Endothelial cell of umbilical vein (primary cell): ENCODE measurements around the gene PERM1. TPM values are rescaled to one million over a fixed set of nuclear protein-coding genes. Genes with fewer than 3 reads are reported as not detected.

Source experiments
- BruUV-seq: library from RNA; stranded (reverse); fragments of 400-500 nt; replicated peaks from 2 replicates; lab custom pipeline; 2021; lab: Mats Ljungman, UMichigan
- CTCF ChIA-PET: fragments of 300-600, 350-600 bp; sonication (Branson Sonifier 250); formaldehyde crosslinking; loops from one replicate; lab custom pipeline; 2021; ENCODE audit warnings: antibody characterized with exemption, inconsistent platforms; lab: Charles Lee
- POLR2A ChIA-PET: fragments of 300-600, 350-600 bp; sonication (Branson Sonifier 250); formaldehyde crosslinking; loops from one replicate; lab custom pipeline; 2021; ENCODE audit warnings: antibody characterized with exemption, inconsistent platforms; lab: Charles Lee
- DNase-seq: peaks from one replicate; pipeline ENCODE4 v3.0.0-alpha.2; 2011; ENCODE audit warnings: low read depth, low spot score
- FAIRE-seq: peaks from 2 replicates; lab custom pipeline; 2011; peaks lifted over from hg19 to GRCh38; lab: Jason Lieb, UNC
- H2AFZ ChIP-seq: 2 replicates; pipeline ENCODE4 v1.6.0; 2012; ENCODE audit warnings: low read depth, low read length, control low read depth, inconsistent platforms
- H3K27ac ChIP-seq: 2 replicates; pipeline ENCODE4 v1.5.1; 2011; ENCODE audit warnings: low read depth, mild to moderate bottlenecking, control low read depth, low read length, moderate library complexity; ENCODE audit not compliant: insufficient read depth
- H3K27me3 ChIP-seq, 2 experiments: 2 replicates each; pipeline versions ENCODE4 v1.6.0 to v1.6.1; 2011; ENCODE audit warnings: low read length in 2 of 2, mixed read lengths in 1 of 2; ENCODE audit not compliant: control insufficient read depth in 2 of 2, insufficient read depth in 2 of 2
- H3K36me3 ChIP-seq, 2 experiments: 2 replicates in 1 of 2; 3 replicates in 1 of 2; pipeline ENCODE4 v1.5.1; 2011; ENCODE audit warnings: low read length in 2 of 2, mild to moderate bottlenecking in 1 of 2, moderate library complexity in 1 of 2; ENCODE audit not compliant: control insufficient read depth in 2 of 2, insufficient read depth in 2 of 2; ENCODE audit errors: extremely low read depth in 1 of 2
- H3K4me1 ChIP-seq: 3 replicates; pipeline ENCODE4 v1.5.1; 2011; ENCODE audit warnings: mild to moderate bottlenecking, low read length; ENCODE audit not compliant: control insufficient read depth, insufficient read depth; ENCODE audit errors: extremely low read depth
- H3K4me2 ChIP-seq: 2 replicates; pipeline ENCODE4 v1.6.1; 2011; ENCODE audit warnings: low read length, control low read depth, mixed read lengths; ENCODE audit not compliant: insufficient read depth
- H3K4me3 ChIP-seq, 3 experiments: fragments of 200-600 bp in 1 of 3; sonication (generic), shearing (Covaris generic) in 1 of 3; replicated peaks in 1 of 3; 2 replicates each; pipeline ENCODE4 v1.5.1; 2011 to 2016; ENCODE audit warnings: control low read depth in 3 of 3, low read length in 3 of 3, mild to moderate bottlenecking in 2 of 3, inconsistent platforms in 1 of 3, low read depth in 1 of 3, moderate library complexity in 1 of 3; ENCODE audit not compliant: insufficient read depth in 1 of 3
- H3K79me2 ChIP-seq: 2 replicates; pipeline ENCODE4 v1.6.0; 2012; ENCODE audit warnings: low read length, inconsistent platforms; ENCODE audit not compliant: control insufficient read depth, insufficient read depth
- H3K9ac ChIP-seq: replicated peaks from 2 replicates; pipeline ENCODE3; 2011; ENCODE audit warnings: low read length, control low read depth; ENCODE audit not compliant: insufficient read depth; ENCODE audit errors: extremely low read depth
- H3K9me1 ChIP-seq: replicated peaks from 3 replicates; pipeline ENCODE4 v1.6.0; 2011; ENCODE audit warnings: mild to moderate bottlenecking, low read length; ENCODE audit not compliant: control insufficient read depth, insufficient read depth; ENCODE audit errors: extremely low read depth
- H3K9me3 ChIP-seq: replicated peaks from 2 replicates; pipeline ENCODE4 v1.5.1; 2012; ENCODE audit warnings: low read length, inconsistent platforms; ENCODE audit not compliant: control insufficient read depth, insufficient read depth
- H4K20me1 ChIP-seq: replicated peaks from 2 replicates; pipeline ENCODE3; 2011; ENCODE audit warnings: mild to moderate bottlenecking, low read length; ENCODE audit not compliant: control insufficient read depth, insufficient read depth; ENCODE audit errors: extremely low read depth
- CTCF ChIP-seq, 2 donors: IDR thresholded peaks; 1 replicate in 1 of 2; 2 replicates in 1 of 2; pipeline ENCODE4 v1.5.1; 2011; ENCODE audit warnings: low read length in 2 of 2, mild to moderate bottlenecking in 2 of 2, moderate library complexity in 2 of 2, control low read depth in 1 of 2, inconsistent platforms in 1 of 2, low read depth in 1 of 2; ENCODE audit not compliant: insufficient read depth in 1 of 2; ENCODE audit errors: extremely low read depth in 1 of 2
- EZH2 ChIP-seq: IDR thresholded peaks from 2 replicates; pipeline ENCODE4 v1.6.1; 2012; ENCODE audit warnings: borderline replicate concordance, low read depth, mild to moderate bottlenecking, moderate library complexity, low read length, inconsistent platforms; ENCODE audit not compliant: severe bottlenecking
- FOS ChIP-seq: IDR thresholded peaks from 2 replicates; pipeline ENCODE4 v1.6.1; 2011; ENCODE audit warnings: mild to moderate bottlenecking, low read length, moderate library complexity, borderline replicate concordance; ENCODE audit not compliant: insufficient read depth
- GATA2 ChIP-seq: IDR thresholded peaks from 2 replicates; pipeline ENCODE4 v1.7.0; 2011; ENCODE audit warnings: low read depth, mild to moderate bottlenecking, moderate library complexity, mixed read lengths, low read length; ENCODE audit not compliant: insufficient read length, insufficient read depth
- JUN ChIP-seq: IDR thresholded peaks from 2 replicates; pipeline ENCODE4 v1.6.1; 2011; ENCODE audit warnings: borderline replicate concordance, low read depth; ENCODE audit not compliant: insufficient read length, insufficient read depth
- MAX ChIP-seq: IDR thresholded peaks from 2 replicates; pipeline ENCODE4 v1.6.1; 2011; ENCODE audit not compliant: insufficient read depth, insufficient read length
- MYC ChIP-seq: IDR thresholded peaks from one replicate; pipeline ENCODE4 v1.6.1; 2011; ENCODE audit warnings: mild to moderate bottlenecking, low read depth, low read length
- POLR2A ChIP-seq: IDR thresholded peaks from 2 replicates; pipeline ENCODE4 v1.6.1; 2012; ENCODE audit warnings: low read depth, mild to moderate bottlenecking, control low read depth, low read length
- POLR2AphosphoS5 ChIP-seq: IDR thresholded peaks from 2 replicates; pipeline ENCODE4 v1.6.1; 2012; ENCODE audit warnings: low read depth, mild to moderate bottlenecking, control low read depth, low read length, moderate library complexity; ENCODE audit not compliant: insufficient read depth
- dilution Hi-C: fragments of 300-500 bp; cut with MboI; formaldehyde crosslinking; loops from one replicate; pipeline ENCODE4 v1.15.0; 2019; ENCODE audit warnings: low sequenced_read_pairs; ENCODE audit not compliant: extremely low pct_ligation_motif_present
- intact Hi-C: fragments of 100-400 bp; cut with micrococcal nuclease; formaldehyde crosslinking; loops from one replicate; pipeline ENCODE4 v1.10.0; 2022
- polyA plus RNA-seq, 4 experiments: library from polyadenylated mRNA; depleted of rRNA in 3 of 4; stranded (reverse) in 3 of 4; unstranded in 1 of 4; fragments of >200 nt; gene quantifications; 2 replicates each; pipeline versions ENCODE4 v1.2.1 to v1.2.3, GENCODE V29; 2011 to 2012; ENCODE audit warnings: missing spikeins in 1 of 4
- total RNA-seq: library from RNA; stranded (reverse); gene quantifications from 2 replicates; pipeline ENCODE4 v1.2.3, GENCODE V29; 2021

The PERM1 gene
- total and polyA plus RNA-seq, 2 donors (not counting 3 experiments of a cell fraction or from before 2014, with no cell fraction given): not detected

GRCh38 chr1:952603-953002, 29.3 kb downstream of the PERM1 start:
- peaks cover 0 to 69% of the 10 kb centered on the region in 2 experiments for H3K36me3 ChIP-seq
- no TSS peak for BruUV-seq
- no peak overlapping the region for H3K27ac ChIP-seq
- H3K4me1 ChIP-seq: peaks cover under 1% of the 10 kb centered on the region
- ChIA-PET POLR2A (no interaction called here), CTCF (interaction anchor here (1.1 kb wide), 1 partner anchor 11 kb away, joined by 3 read pairs; no protein-coding TSS in a partner anchor)
- no peak for FAIRE-seq
- no peaks in the 10 kb centered on the region for H3K9me1 ChIP-seq
- DNase-seq: no peak
- no peaks in the 10 kb centered on the region for H3K9me3 ChIP-seq
- no peak for TF ChIP-seq MAX
- TF ChIP-seq POLR2A: no peak
- no peak for TF ChIP-seq MYC
- no peak for TF ChIP-seq POLR2AphosphoS5
- no peak for TF ChIP-seq FOS
- TF ChIP-seq CTCF (IDR thresholded peaks at IDR 0.05; ENCODE audit: extremely low read depth in 1 of 2, insufficient read depth in 1 of 2, low read depth in 1 of 2, low read length in 2 of 2): no peak
- TF ChIP-seq JUN: no peak
- no peak for TF ChIP-seq GATA2
- TF ChIP-seq EZH2: no peak
- no peak overlapping the region for H3K9ac ChIP-seq
- no peaks in the 10 kb centered on the region for H4K20me1 ChIP-seq
- H3K4me3 ChIP-seq: no peak overlapping the region
- H3K79me2 ChIP-seq: peaks cover 5% of the 10 kb centered on the region
- H3K27me3 ChIP-seq: no peaks in the 10 kb centered on the region
- intact Hi-C loops (no loop called here), dilution Hi-C loops (no loop called here)
- H3K4me2 ChIP-seq: no peak overlapping the region
- H2AFZ ChIP-seq: no peak overlapping the region
